WI38 (cell line): Measurements from ENCODE around the gene PRR29.

Source experiments
- H3K4me3 ChIP-seq: 2 replicates; pipeline ENCODE4 v1.5.1; 2011; ENCODE audit warnings: low read depth, mild to moderate bottlenecking, control low read depth, low read length
- CTCF ChIP-seq: IDR thresholded peaks from 2 replicates; pipeline ENCODE4 v1.5.1; 2012; ENCODE audit warnings: low read depth, mild to moderate bottlenecking, control low read depth, low read length

The PRR29 gene

GRCh38 chr17:63998050-63998720, at the start of gene PRR29:
PRR29 (plus strand) TSS chr17:63998351; CDS start chr17:63998365, 14 bp downstream.
- no peak for TF ChIP-seq CTCF
- peak within 1 kb of the TSS; percentile 56 for H3K4me3 ChIP-seq

- no peak for TF ChIP-seq CTCF
These were observed 49.6 kb upstream of the PRR29 start for GRCh38 chr17:63948521-63948920.

GRCh38 chr17:63949576-63950250, 48.4 kb upstream of the PRR29 start:
- no peak for TF ChIP-seq CTCF
- H3K4me3 ChIP-seq: no peak overlapping the region

More at GRCh38 chr17:63948521-63948920, 49.6 kb upstream of the PRR29 start:
- H3K4me3 ChIP-seq: no peak overlapping the region

DNA sequence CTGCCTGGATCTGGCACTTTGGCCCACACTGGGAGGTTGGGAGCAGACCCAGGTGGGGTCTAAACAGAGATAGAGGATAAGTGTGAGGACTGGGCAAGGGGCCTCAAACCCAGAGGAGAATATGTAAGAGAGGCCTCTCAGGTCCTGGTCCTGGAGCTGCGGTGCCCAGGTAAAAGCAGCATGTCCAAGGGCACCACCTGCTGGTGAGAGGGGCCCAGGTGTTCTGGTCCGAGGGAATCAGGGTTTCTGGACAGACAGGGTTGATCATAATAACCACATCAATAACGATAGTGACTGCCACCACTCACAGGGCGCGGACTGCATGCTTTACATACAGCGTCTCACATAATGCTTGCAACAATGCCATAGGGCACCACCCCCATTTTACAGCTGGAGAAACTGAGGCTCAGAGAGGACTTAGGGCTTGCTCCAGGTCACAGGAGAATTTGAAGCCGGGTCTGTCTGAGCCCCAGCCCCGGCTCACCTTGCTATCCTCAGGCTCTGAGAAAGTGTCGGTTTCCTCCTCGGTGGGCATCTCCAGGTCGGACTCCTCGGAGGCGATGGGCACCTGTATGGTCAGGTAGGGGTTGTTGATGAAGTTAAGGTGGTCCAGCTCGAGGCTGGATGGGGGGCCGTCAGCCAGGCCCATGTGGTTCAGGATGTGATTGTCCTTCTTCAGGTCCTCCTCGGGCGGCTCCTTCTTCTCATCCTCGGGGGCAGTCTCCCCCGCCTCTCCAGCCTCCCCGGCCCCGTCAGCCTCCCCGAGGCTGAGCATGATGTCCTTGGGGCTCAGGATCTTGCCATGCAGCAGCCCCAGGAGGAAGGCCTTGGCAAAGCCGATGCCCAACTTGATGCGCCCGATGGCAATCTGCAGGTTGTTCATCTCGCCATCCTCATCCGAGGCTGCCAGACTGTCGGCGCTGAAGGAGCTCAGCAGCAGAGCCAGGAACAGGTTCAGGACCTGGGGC, 46.9 kb upstream of the PRR29 start:
- H3K4me3 ChIP-seq: no peak overlapping the region
- TF ChIP-seq CTCF: no peak

DNA sequence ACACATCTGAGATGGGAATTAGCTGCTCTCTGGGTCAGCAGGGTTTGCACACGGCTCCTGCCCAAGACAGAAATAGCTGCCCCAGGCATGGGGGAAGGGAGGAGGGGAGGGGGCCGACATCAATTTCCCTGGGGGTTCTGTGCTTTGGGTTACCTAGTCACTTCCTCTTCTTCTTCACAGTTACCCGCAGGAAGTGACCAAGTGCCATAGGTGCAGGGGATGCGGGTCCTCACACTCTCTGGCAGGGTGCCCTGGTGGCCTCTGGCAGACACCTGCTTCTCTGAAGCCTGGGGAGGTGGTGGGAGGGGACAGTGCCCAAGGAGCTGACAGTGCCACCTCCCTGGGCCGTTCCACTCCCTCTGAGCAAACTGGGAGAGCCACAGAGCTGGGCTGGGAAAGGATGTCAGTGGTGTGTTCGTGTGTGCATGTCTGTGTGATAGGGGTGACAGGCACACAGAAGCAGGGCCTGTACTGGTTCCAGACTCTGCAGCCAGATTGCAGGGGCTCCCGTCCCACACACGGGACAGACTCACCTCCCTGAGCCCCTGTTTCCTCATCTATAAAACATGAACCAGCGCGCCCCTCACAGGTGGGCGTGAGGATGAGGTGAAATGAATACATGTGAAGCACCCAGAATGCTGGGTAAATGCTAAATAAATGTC, 43.6 kb upstream of the PRR29 start:
- no peak overlapping the region for H3K4me3 ChIP-seq
- TF ChIP-seq CTCF: no peak

DNA sequence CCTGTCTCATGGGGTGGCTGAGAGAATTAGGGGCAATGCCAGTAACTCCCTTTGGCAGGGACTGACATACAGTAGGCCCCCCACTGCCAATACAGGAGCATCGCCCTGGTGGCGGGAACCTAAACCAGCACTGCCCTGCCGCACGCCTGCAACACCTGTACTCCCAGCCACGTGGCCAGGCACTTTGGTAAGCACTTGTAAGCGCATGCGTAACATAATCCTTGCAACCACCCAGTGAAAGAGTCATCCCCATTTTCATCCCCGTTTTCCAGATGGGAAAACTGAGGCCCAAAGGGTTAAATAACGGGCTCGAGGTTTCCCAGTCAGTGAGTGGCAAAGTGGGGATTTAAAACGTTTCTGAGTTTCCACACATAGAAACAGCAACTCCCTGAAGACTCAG, 42.9 kb upstream of the PRR29 start:
- TF ChIP-seq CTCF: no peak

More for the DNA sequence above, 42.9 kb upstream of the PRR29 start:
- H3K4me3 ChIP-seq: no peak overlapping the region
